K562 (cell line): ENCODE measurements around the gene PIP5KL1. TPM values are rescaled to one million over a fixed set of nuclear protein-coding genes. Genes with fewer than 3 reads are reported as not detected.

ENCODE experiments used
- DMBX1 ChIP-seq: fragments of 250-450 bp; sonication (Bioruptor Pico); IDR thresholded peaks from 2 replicates; pipeline ENCODE4 v1.8.0; 2022; ENCODE audit warnings: inconsistent platforms, mild to moderate bottlenecking, moderate library complexity, borderline replicate concordance
- FOSL1 ChIP-seq: fragments of 200-800 bp; sonication (Bioruptor generic); conservative IDR thresholded peaks from 2 replicates; pipeline ENCODE4 v1.6.1; 2016; ENCODE audit warnings: missing genetic modification characterization, missing compliant biosample characterization
- FOXA1 ChIP-seq: fragments of 450-650 bp; IDR thresholded peaks from 2 replicates; pipeline ENCODE4 v1.6.1; 2016; ENCODE audit warnings: mild to moderate bottlenecking, borderline replicate concordance
- GATAD2A ChIP-seq: fragments of 450-650 bp; IDR thresholded peaks from 2 replicates; pipeline ENCODE4 v1.6.1; 2017
- GTF2F1 ChIP-seq: IDR thresholded peaks from 2 replicates; pipeline ENCODE4 v1.6.1; 2011; ENCODE audit warnings: low read depth, low read length, improper control_type of control experiment
- HLTF ChIP-seq: fragments of 450-650 bp; IDR thresholded peaks from 2 replicates; pipeline ENCODE4 v1.6.1; 2016
- NFE2 ChIP-seq: IDR thresholded peaks from 2 replicates; pipeline ENCODE4 v1.6.1; 2014; ENCODE audit warnings: antibody characterized with exemption, low read depth
- NFYB ChIP-seq: IDR thresholded peaks from 2 replicates; pipeline ENCODE4 v1.6.1; 2011; ENCODE audit warnings: mild to moderate bottlenecking, moderate library complexity; ENCODE audit not compliant: insufficient read length; ENCODE audit errors: extremely low read depth
- NONO ChIP-seq, 2 experiments: fragments of 200-400 bp in 1 of 2; fragments of 450-650 bp in 1 of 2; formaldehyde crosslinking in 1 of 2; IDR thresholded peaks; 2 replicates each; pipeline ENCODE4 v1.6.1; 2017; ENCODE audit warnings: low read depth in 2 of 2, mild to moderate bottlenecking in 2 of 2, moderate library complexity in 2 of 2, low read length in 1 of 2
- RAD21 ChIP-seq, 2 experiments: fragments of 250-450 bp in 1 of 2; fragments of 450-650 bp in 1 of 2; sonication (Bioruptor Pico) in 1 of 2; formaldehyde crosslinking in 1 of 2; IDR thresholded peaks in 1 of 2; conservative IDR thresholded peaks in 1 of 2; 2 replicates each; pipeline versions ENCODE4 v1.4.0 to v1.8.0; 2020 to 2022; ENCODE audit warnings: mild to moderate bottlenecking in 2 of 2, moderate library complexity in 1 of 2
- SUPT5H ChIP-seq: fragments of 450-650 bp; IDR thresholded peaks from 2 replicates; pipeline ENCODE4 v1.6.1; 2016
- ZEB2 ChIP-seq: fragments of 450-650 bp; IDR thresholded peaks from 2 replicates; pipeline ENCODE4 v1.6.1; 2016
- ZNF354B ChIP-seq: fragments of 250-450 bp; sonication (Bioruptor Pico); IDR thresholded peaks from 2 replicates; pipeline ENCODE4 v1.4.0; 2020
- polyA plus RNA-seq, 8 experiments: library from polyadenylated mRNA; depleted of rRNA in 4 of 8; stranded (reverse) in 5 of 8; unstranded in 3 of 8; fragments of >200 nt; fragmentation: Nextera tagmentation in 2 of 8; fragmentation: Illumina TruSeq in 1 of 8; extraction: Ambion mirVana in 2 of 8; extraction: Trizol in 1 of 8; gene quantifications; 2 replicates each; pipeline versions ENCODE4 v1.2.1 to v1.2.3, GENCODE V29; 2011 to 2014; ENCODE audit warnings: inconsistent platforms in 1 of 8, missing spikeins in 1 of 8
- total RNA-seq, 7 experiments: library from RNA; depleted of rRNA in 6 of 7; stranded (reverse); fragments of >200 nt in 6 of 7; fragmentation: Illumina TruSeq in 2 of 7; extraction: Trizol in 2 of 7; gene quantifications; 2 replicates each; pipeline versions ENCODE4 v1.2.1 to v1.2.3, GENCODE V29; 2011 to 2021; ENCODE audit warnings: low replicate concordance in 1 of 7
- TF ChIP-seq, protein P1 (sequence below), 2 experiments: fragments of 450-650 bp; formaldehyde crosslinking in 1 of 2; IDR thresholded peaks; 2 replicates each; pipeline versions ENCODE4 v1.4.0 to v1.6.1; 2014 to 2020; ENCODE audit warnings: mild to moderate bottlenecking in 2 of 2, borderline replicate concordance in 1 of 2, low read depth in 1 of 2
- TF ChIP-seq, protein P2 (sequence below): fragments of 250-450 bp; sonication (Bioruptor Pico); IDR thresholded peaks from 2 replicates; pipeline ENCODE4 v1.8.0; 2021; ENCODE audit warnings: mild to moderate bottlenecking, moderate library complexity
- TF ChIP-seq, protein P3 (sequence below), 2 experiments: IDR thresholded peaks in 1 of 2; conservative IDR thresholded peaks in 1 of 2; 2 replicates each; pipeline ENCODE4 v1.6.1; 2016; ENCODE audit warnings: low read depth in 2 of 2, mild to moderate bottlenecking in 1 of 2, missing compliant biosample characterization in 1 of 2, missing genetic modification characterization in 1 of 2, moderate library complexity in 1 of 2

The PIP5KL1 gene
- total and polyA plus RNA-seq, 9 of the 15 experiments (the other 6 are each of a cell fraction or from before 2014, with no cell fraction given), result 0.18 to 4.8 (median 1.2) TPM

DNA sequence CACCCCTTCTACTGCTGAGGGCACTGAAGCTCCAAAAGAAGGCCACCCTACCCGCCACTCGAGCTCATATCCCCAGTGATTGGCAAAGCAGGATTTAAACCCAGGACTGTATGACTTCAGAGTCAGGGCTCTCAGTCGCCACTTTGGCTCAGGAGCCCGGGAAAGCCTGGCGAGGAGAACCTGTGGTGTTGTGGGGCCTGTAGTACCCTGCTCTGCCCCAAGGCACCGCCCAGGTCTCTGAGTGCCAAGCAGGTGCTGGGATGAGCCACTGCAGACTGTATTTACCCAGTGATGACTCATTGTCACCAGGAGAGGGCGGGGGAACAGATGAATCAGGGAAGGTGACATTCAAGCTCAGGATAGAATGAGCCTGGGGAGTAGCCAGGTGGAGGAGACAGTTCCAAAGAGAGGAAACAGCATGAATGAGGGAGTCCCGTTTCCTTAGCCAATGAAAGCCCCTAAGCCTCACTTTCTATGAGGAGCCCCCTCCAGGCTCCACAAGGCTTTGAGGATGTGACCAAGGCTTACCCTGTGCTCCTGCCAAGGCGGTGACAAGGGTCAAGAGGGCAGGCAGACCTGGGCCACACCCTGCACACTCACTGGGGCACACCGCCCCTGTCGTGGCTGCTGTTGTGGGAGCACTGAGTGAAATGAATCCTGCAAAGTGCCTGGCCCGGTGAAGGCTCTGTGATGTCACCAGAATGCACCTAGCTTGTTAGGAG is 24.9 kb upstream of the PIP5KL1 start (continued):
- TF ChIP-seq, protein P1, sequence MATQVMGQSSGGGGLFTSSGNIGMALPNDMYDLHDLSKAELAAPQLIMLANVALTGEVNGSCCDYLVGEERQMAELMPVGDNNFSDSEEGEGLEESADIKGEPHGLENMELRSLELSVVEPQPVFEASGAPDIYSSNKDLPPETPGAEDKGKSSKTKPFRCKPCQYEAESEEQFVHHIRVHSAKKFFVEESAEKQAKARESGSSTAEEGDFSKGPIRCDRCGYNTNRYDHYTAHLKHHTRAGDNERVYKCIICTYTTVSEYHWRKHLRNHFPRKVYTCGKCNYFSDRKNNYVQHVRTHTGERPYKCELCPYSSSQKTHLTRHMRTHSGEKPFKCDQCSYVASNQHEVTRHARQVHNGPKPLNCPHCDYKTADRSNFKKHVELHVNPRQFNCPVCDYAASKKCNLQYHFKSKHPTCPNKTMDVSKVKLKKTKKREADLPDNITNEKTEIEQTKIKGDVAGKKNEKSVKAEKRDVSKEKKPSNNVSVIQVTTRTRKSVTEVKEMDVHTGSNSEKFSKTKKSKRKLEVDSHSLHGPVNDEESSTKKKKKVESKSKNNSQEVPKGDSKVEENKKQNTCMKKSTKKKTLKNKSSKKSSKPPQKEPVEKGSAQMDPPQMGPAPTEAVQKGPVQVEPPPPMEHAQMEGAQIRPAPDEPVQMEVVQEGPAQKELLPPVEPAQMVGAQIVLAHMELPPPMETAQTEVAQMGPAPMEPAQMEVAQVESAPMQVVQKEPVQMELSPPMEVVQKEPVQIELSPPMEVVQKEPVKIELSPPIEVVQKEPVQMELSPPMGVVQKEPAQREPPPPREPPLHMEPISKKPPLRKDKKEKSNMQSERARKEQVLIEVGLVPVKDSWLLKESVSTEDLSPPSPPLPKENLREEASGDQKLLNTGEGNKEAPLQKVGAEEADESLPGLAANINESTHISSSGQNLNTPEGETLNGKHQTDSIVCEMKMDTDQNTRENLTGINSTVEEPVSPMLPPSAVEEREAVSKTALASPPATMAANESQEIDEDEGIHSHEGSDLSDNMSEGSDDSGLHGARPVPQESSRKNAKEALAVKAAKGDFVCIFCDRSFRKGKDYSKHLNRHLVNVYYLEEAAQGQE (IDR thresholded peaks at IDR 0.05; ENCODE audit: borderline replicate concordance), result peak; percentile 72
- TF ChIP-seq, protein P1 (CRISPR knock-in tag; IDR thresholded peaks at IDR 0.05; ENCODE audit: low read depth), result no peak
- TF ChIP-seq RAD21 (CRISPR knock-in tag; conservative IDR thresholded peaks at IDR 0.05 in 1 of 2, IDR thresholded peaks at IDR 0.05 in 1 of 2), result peak; percentile 45 to 71
- TF ChIP-seq DMBX1 (CRISPR knock-in tag), result no peak
- 0 out of 2 replicates have a peak, but pooled peaks have one; percentile 30 for TF ChIP-seq FOXA1
- peak; percentile 95 for TF ChIP-seq FOSL1
- peak; percentile 67; the same call in 1 of the 2 replicates for TF ChIP-seq NFE2
- TF ChIP-seq NONO (IDR thresholded peaks at IDR 0.05; ENCODE audit: low read depth in 2 of 2, low read length in 1 of 2), result no peak
- no peak for TF ChIP-seq GTF2F1
- no peak for TF ChIP-seq SUPT5H
- no peak for TF ChIP-seq GATAD2A
- TF ChIP-seq, protein P2, sequence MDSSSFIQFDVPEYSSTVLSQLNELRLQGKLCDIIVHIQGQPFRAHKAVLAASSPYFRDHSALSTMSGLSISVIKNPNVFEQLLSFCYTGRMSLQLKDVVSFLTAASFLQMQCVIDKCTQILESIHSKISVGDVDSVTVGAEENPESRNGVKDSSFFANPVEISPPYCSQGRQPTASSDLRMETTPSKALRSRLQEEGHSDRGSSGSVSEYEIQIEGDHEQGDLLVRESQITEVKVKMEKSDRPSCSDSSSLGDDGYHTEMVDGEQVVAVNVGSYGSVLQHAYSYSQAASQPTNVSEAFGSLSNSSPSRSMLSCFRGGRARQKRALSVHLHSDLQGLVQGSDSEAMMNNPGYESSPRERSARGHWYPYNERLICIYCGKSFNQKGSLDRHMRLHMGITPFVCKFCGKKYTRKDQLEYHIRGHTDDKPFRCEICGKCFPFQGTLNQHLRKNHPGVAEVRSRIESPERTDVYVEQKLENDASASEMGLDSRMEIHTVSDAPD (CRISPR knock-in tag), result no peak
- TF ChIP-seq NFYB, result no peak
- TF ChIP-seq ZEB2, result peak; percentile 88
- TF ChIP-seq ZNF354B, result no peak
- TF ChIP-seq, protein P3, sequence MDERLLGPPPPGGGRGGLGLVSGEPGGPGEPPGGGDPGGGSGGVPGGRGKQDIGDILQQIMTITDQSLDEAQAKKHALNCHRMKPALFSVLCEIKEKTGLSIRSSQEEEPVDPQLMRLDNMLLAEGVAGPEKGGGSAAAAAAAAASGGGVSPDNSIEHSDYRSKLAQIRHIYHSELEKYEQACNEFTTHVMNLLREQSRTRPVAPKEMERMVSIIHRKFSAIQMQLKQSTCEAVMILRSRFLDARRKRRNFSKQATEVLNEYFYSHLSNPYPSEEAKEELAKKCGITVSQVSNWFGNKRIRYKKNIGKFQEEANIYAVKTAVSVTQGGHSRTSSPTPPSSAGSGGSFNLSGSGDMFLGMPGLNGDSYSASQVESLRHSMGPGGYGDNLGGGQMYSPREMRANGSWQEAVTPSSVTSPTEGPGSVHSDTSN (CRISPR knock-in tag; IDR thresholded peaks at IDR 0.05; ENCODE audit: low read depth), result no peak
- TF ChIP-seq, protein P3 (tag; conservative IDR thresholded peaks at IDR 0.05; ENCODE audit: low read depth), result no peak
- TF ChIP-seq HLTF, result no peak
